ENCODE results near the gene LRRC42.

GRCh38 chr1:53986458-53986857 lies 40.3 kb downstream of the LRRC42 start:
- TF ChIP-seq GATA3 (IDR thresholded peaks at IDR 0.05; ENCODE audit: low read depth, low read length) (no peak), GATA2 (IDR thresholded peaks at IDR 0.05; ENCODE audit: low read depth, low read length) (no peak)

All from SH-SY5Y (cell line).